H9 (cell line): ENCODE data around the gene H19. TPM values are rescaled to one million over a fixed set of nuclear protein-coding genes. Genes with fewer than 3 reads are reported as not detected.

Source experiments
- DNase-seq: peaks from one replicate; pipeline ENCODE4 v3.0.0-alpha.2; 2017
- H2AFZ ChIP-seq: one replicate; pipeline ENCODE4 v1.6.1; 2013; ENCODE audit warnings: mild to moderate bottlenecking, low read length, control low read depth, moderate library complexity
- H2AK5ac ChIP-seq: 2 replicates; pipeline ENCODE4 v1.6.1; 2013; ENCODE audit warnings: low read length, control low read depth, mixed read lengths; ENCODE audit not compliant: insufficient read length
- H2BK120ac ChIP-seq: one replicate; pipeline ENCODE4 v1.6.1; 2013; ENCODE audit warnings: low read depth, mild to moderate bottlenecking, low read length, control low read depth, inconsistent platforms; ENCODE audit not compliant: poor library complexity, severe bottlenecking
- H2BK12ac ChIP-seq: 2 replicates; pipeline ENCODE4 v1.6.1; 2013; ENCODE audit warnings: low read length, control low read depth, mixed read lengths, low read depth; ENCODE audit not compliant: insufficient read length
- H2BK15ac ChIP-seq: 2 replicates; pipeline ENCODE4 v1.6.1; 2013; ENCODE audit warnings: low read depth, low read length, control low read depth
- H2BK20ac ChIP-seq: one replicate; pipeline ENCODE4 v1.6.1; 2013; ENCODE audit warnings: low read depth, mild to moderate bottlenecking, low read length, control low read depth, inconsistent platforms; ENCODE audit not compliant: poor library complexity, severe bottlenecking
- H2BK5ac ChIP-seq: 2 replicates; pipeline ENCODE4 v1.6.1; 2013; ENCODE audit warnings: low read length, control low read depth, mixed read lengths; ENCODE audit not compliant: insufficient read length
- H3K14ac ChIP-seq: 2 replicates; pipeline ENCODE4 v1.6.1; 2013; ENCODE audit warnings: low read length, control low read depth; ENCODE audit not compliant: insufficient read depth
- H3K18ac ChIP-seq: 2 replicates; pipeline ENCODE4 v1.6.1; 2013; ENCODE audit warnings: low read depth, mild to moderate bottlenecking, mixed read lengths, low read length, control low read depth; ENCODE audit not compliant: insufficient read length
- H3K23ac ChIP-seq: 2 replicates; pipeline ENCODE4 v1.6.1; 2013; ENCODE audit warnings: low read length, control low read depth, mixed read lengths, low read depth; ENCODE audit not compliant: insufficient read length
- H3K23me2 ChIP-seq: 2 replicates; pipeline ENCODE4 v1.6.1; 2013; ENCODE audit warnings: low read depth, mild to moderate bottlenecking, mixed read lengths, low read length, control low read depth; ENCODE audit not compliant: insufficient read length, poor library complexity, severe bottlenecking
- H3K27ac ChIP-seq: 2 replicates; pipeline ENCODE4 v1.5.1; 2013; ENCODE audit warnings: low read length, control low read depth, mixed read lengths, low read depth; ENCODE audit not compliant: insufficient read length
- H3K27me3 ChIP-seq: 2 replicates; pipeline ENCODE4 v1.6.1; 2013; ENCODE audit warnings: low read length, control low read depth, inconsistent platforms; ENCODE audit not compliant: insufficient read depth
- H3K4ac ChIP-seq: 2 replicates; pipeline ENCODE4 v1.6.1; 2013; ENCODE audit warnings: low read depth, mild to moderate bottlenecking, control low read depth, inconsistent platforms, low read length, moderate library complexity
- H3K4me1 ChIP-seq: 2 replicates; pipeline ENCODE4 v1.6.1; 2013; ENCODE audit warnings: low read length, control low read depth, inconsistent platforms; ENCODE audit not compliant: insufficient read depth
- H3K4me2 ChIP-seq: 2 replicates; pipeline ENCODE4 v1.6.1; 2013; ENCODE audit warnings: low read length, control low read depth, mixed read lengths; ENCODE audit not compliant: insufficient read length, insufficient read depth
- H3K56ac ChIP-seq: 2 replicates; pipeline ENCODE4 v1.6.1; 2013; ENCODE audit warnings: low read depth, mild to moderate bottlenecking, mixed read lengths, low read length, control low read depth; ENCODE audit not compliant: insufficient read length
- H3K79me1 ChIP-seq: 2 replicates; pipeline ENCODE4 v1.6.1; 2013; ENCODE audit warnings: low read depth, mild to moderate bottlenecking, moderate library complexity, low read length, control low read depth, inconsistent platforms; ENCODE audit not compliant: insufficient read depth, poor library complexity, severe bottlenecking
- H3K79me2 ChIP-seq: 2 replicates; pipeline ENCODE4 v1.6.1; 2013; ENCODE audit warnings: low read length, control low read depth, inconsistent platforms; ENCODE audit not compliant: insufficient read depth
- H3K9ac ChIP-seq: 2 replicates; pipeline ENCODE4 v1.6.1; 2013; ENCODE audit warnings: low read length, control low read depth, mixed read lengths; ENCODE audit not compliant: insufficient read length; ENCODE audit errors: extremely low read depth
- H3K9me3 ChIP-seq: one replicate; pipeline ENCODE4 v1.6.1; 2013; ENCODE audit warnings: low read depth, low read length, inconsistent platforms; ENCODE audit not compliant: control insufficient read depth
- H3T11ph ChIP-seq: one replicate; pipeline ENCODE4 v1.6.1; 2013; ENCODE audit warnings: mild to moderate bottlenecking, low read length, control low read depth, inconsistent platforms
- H4K20me1 ChIP-seq: one replicate; pipeline ENCODE4 v1.6.1; 2013; ENCODE audit not compliant: control insufficient read depth, insufficient read length, insufficient read depth
- H4K5ac ChIP-seq: 2 replicates; pipeline ENCODE4 v1.6.1; 2013; ENCODE audit warnings: low read depth, mild to moderate bottlenecking, mixed read lengths, low read length, control low read depth; ENCODE audit not compliant: insufficient read length
- H4K8ac ChIP-seq: replicated peaks from 2 replicates; pipeline ENCODE4 v1.6.1; 2013; ENCODE audit warnings: low read length, control low read depth, mixed read lengths, low read depth; ENCODE audit not compliant: insufficient read length
- H4K91ac ChIP-seq: 2 replicates; pipeline ENCODE4 v1.6.1; 2013; ENCODE audit warnings: low read depth, mild to moderate bottlenecking, moderate library complexity, mixed read lengths, low read length, control low read depth; ENCODE audit not compliant: insufficient read length
- H3K27ac Mint-ChIP-seq, 3 experiments: 2 replicates in 2 of 3; 3 replicates in 1 of 3; pipeline ENCODE4 v1.8.0; 2020 to 2021; ENCODE audit warnings: mixed read lengths in 3 of 3, mild to moderate bottlenecking in 1 of 3, moderate library complexity in 1 of 3
- H3K27me3 Mint-ChIP-seq: 2 replicates; pipeline ENCODE4 v1.8.0; 2021; ENCODE audit warnings: low read depth, mild to moderate bottlenecking, moderate library complexity, mixed read lengths
- H3K36me3 Mint-ChIP-seq, 3 experiments: 2 replicates in 2 of 3; 3 replicates in 1 of 3; pipeline ENCODE4 v1.8.0; 2020 to 2021; ENCODE audit warnings: low read depth in 3 of 3, mixed read lengths in 3 of 3; ENCODE audit not compliant: insufficient read depth in 1 of 3
- H3K4me1 Mint-ChIP-seq, 2 experiments: 2 replicates each; pipeline ENCODE4 v1.8.0; 2020; ENCODE audit warnings: mixed read lengths in 2 of 2
- H3K4me3 Mint-ChIP-seq, 2 experiments: 2 replicates in 1 of 2; 3 replicates in 1 of 2; pipeline ENCODE4 v1.8.0; 2020 to 2021; ENCODE audit warnings: mild to moderate bottlenecking in 2 of 2, mixed read lengths in 2 of 2, moderate library complexity in 1 of 2
- H3K9me3 Mint-ChIP-seq, 2 experiments: 2 replicates in 1 of 2; 3 replicates in 1 of 2; pipeline ENCODE4 v1.8.0; 2020; ENCODE audit warnings: mild to moderate bottlenecking in 2 of 2, mixed read lengths in 2 of 2, moderate library complexity in 1 of 2
- CTCF ChIP-seq: fragments of 200-600 bp; sonication (generic); conservative IDR thresholded peaks from 3 replicates; pipeline ENCODE4 v1.8.0; 2021; ENCODE audit warnings: antibody characterized with exemption, mild to moderate bottlenecking
- WGBS: extraction: QIAGEN DNeasy Blood & Tissue Kit; methylation state at CpG from one replicate; pipeline ENCODE4 v1.1.7; 2013; ENCODE audit warnings: missing lambda C conversion rate, low lambda C conversion rate, mixed read lengths; ENCODE audit not compliant: insufficient read length; ENCODE audit errors: extremely low coverage; 5-methylcytosine and 5-hydroxymethylcytosine counted together
- total RNA-seq: library from RNA; stranded (reverse); gene quantifications from 2 replicates; pipeline ENCODE4 v1.2.1, GENCODE V29; 2021

H19 gene
- total RNA-seq, 1 experiment from 2014 or later = 10.7 TPM

- no peak overlapping the region for H4K5ac ChIP-seq
- no peak overlapping the region for H4K91ac ChIP-seq
- no peaks in the 10 kb centered on the region for H3K9me3 Mint-ChIP-seq
- H3K27ac Mint-ChIP-seq = no peak overlapping the region
- DNase-seq = no peak
- H3K56ac ChIP-seq = no peak overlapping the region
- H3K27me3 ChIP-seq = no peaks in the 10 kb centered on the region
- no peak overlapping the region for H3K23ac ChIP-seq
- H3K79me1 ChIP-seq = no peaks in the 10 kb centered on the region
- H3K27me3 Mint-ChIP-seq = no peaks in the 10 kb centered on the region
- no CpG with 5 or more reads among the region's 7 CpGs for WGBS
- H3K4me3 Mint-ChIP-seq = no peak overlapping the region
- no peaks in the 10 kb centered on the region for H3K23me2 ChIP-seq
- H2AK5ac ChIP-seq = no peak overlapping the region
- TF ChIP-seq CTCF = no peak
- no peak overlapping the region for H2BK20ac ChIP-seq
- H3K27ac ChIP-seq = no peak overlapping the region
- H3T11ph ChIP-seq = no peak overlapping the region
- no peak overlapping the region for H2BK15ac ChIP-seq
- no peak overlapping the region for H3K4ac ChIP-seq
- H3K9me3 ChIP-seq = no peaks in the 10 kb centered on the region
- H4K8ac ChIP-seq = no peak overlapping the region
- H3K36me3 Mint-ChIP-seq = no peaks in the 10 kb centered on the region
- H4K20me1 ChIP-seq = no peaks in the 10 kb centered on the region
- no peak overlapping the region for H3K14ac ChIP-seq
- H3K79me2 ChIP-seq = no peaks in the 10 kb centered on the region
- H2BK12ac ChIP-seq = no peak overlapping the region
- no peak overlapping the region for H2BK120ac ChIP-seq
- no peak overlapping the region for H3K9ac ChIP-seq
- no peaks in the 10 kb centered on the region for H3K4me1 Mint-ChIP-seq
- H3K4me2 ChIP-seq = no peak overlapping the region
- no peak overlapping the region for H3K18ac ChIP-seq
- H3K4me1 ChIP-seq = no peaks in the 10 kb centered on the region
- no peak overlapping the region for H2BK5ac ChIP-seq
- H2AFZ ChIP-seq = no peak overlapping the region
These were observed 43.5 kb upstream of the H19 start for GRCh38 chr11:2041153-2041552.
